H9 (cell line): ENCODE data around the gene YAP1. TPM values are rescaled to one million over a fixed set of nuclear protein-coding genes. Genes with fewer than 3 reads are reported as not detected.

Source experiments
- DNase-seq: peaks from one replicate; pipeline ENCODE4 v3.0.0-alpha.2; 2017
- H2AFZ ChIP-seq: one replicate; pipeline ENCODE4 v1.6.1; 2013; ENCODE audit warnings: mild to moderate bottlenecking, low read length, control low read depth, moderate library complexity
- H2AK5ac ChIP-seq: 2 replicates; pipeline ENCODE4 v1.6.1; 2013; ENCODE audit warnings: low read length, control low read depth, mixed read lengths; ENCODE audit not compliant: insufficient read length
- H2BK120ac ChIP-seq: one replicate; pipeline ENCODE4 v1.6.1; 2013; ENCODE audit warnings: low read depth, mild to moderate bottlenecking, low read length, control low read depth, inconsistent platforms; ENCODE audit not compliant: poor library complexity, severe bottlenecking
- H2BK12ac ChIP-seq: 2 replicates; pipeline ENCODE4 v1.6.1; 2013; ENCODE audit warnings: low read length, control low read depth, mixed read lengths, low read depth; ENCODE audit not compliant: insufficient read length
- H2BK15ac ChIP-seq: 2 replicates; pipeline ENCODE4 v1.6.1; 2013; ENCODE audit warnings: low read depth, low read length, control low read depth
- H2BK20ac ChIP-seq: one replicate; pipeline ENCODE4 v1.6.1; 2013; ENCODE audit warnings: low read depth, mild to moderate bottlenecking, low read length, control low read depth, inconsistent platforms; ENCODE audit not compliant: poor library complexity, severe bottlenecking
- H2BK5ac ChIP-seq: 2 replicates; pipeline ENCODE4 v1.6.1; 2013; ENCODE audit warnings: low read length, control low read depth, mixed read lengths; ENCODE audit not compliant: insufficient read length
- H3K14ac ChIP-seq: 2 replicates; pipeline ENCODE4 v1.6.1; 2013; ENCODE audit warnings: low read length, control low read depth; ENCODE audit not compliant: insufficient read depth
- H3K18ac ChIP-seq: 2 replicates; pipeline ENCODE4 v1.6.1; 2013; ENCODE audit warnings: low read depth, mild to moderate bottlenecking, mixed read lengths, low read length, control low read depth; ENCODE audit not compliant: insufficient read length
- H3K23ac ChIP-seq: 2 replicates; pipeline ENCODE4 v1.6.1; 2013; ENCODE audit warnings: low read length, control low read depth, mixed read lengths, low read depth; ENCODE audit not compliant: insufficient read length
- H3K23me2 ChIP-seq: 2 replicates; pipeline ENCODE4 v1.6.1; 2013; ENCODE audit warnings: low read depth, mild to moderate bottlenecking, mixed read lengths, low read length, control low read depth; ENCODE audit not compliant: insufficient read length, poor library complexity, severe bottlenecking
- H3K27ac ChIP-seq: 2 replicates; pipeline ENCODE4 v1.5.1; 2013; ENCODE audit warnings: low read length, control low read depth, mixed read lengths, low read depth; ENCODE audit not compliant: insufficient read length
- H3K27me3 ChIP-seq: 2 replicates; pipeline ENCODE4 v1.6.1; 2013; ENCODE audit warnings: low read length, control low read depth, inconsistent platforms; ENCODE audit not compliant: insufficient read depth
- H3K4ac ChIP-seq: 2 replicates; pipeline ENCODE4 v1.6.1; 2013; ENCODE audit warnings: low read depth, mild to moderate bottlenecking, control low read depth, inconsistent platforms, low read length, moderate library complexity
- H3K4me1 ChIP-seq: 2 replicates; pipeline ENCODE4 v1.6.1; 2013; ENCODE audit warnings: low read length, control low read depth, inconsistent platforms; ENCODE audit not compliant: insufficient read depth
- H3K4me2 ChIP-seq: 2 replicates; pipeline ENCODE4 v1.6.1; 2013; ENCODE audit warnings: low read length, control low read depth, mixed read lengths; ENCODE audit not compliant: insufficient read length, insufficient read depth
- H3K56ac ChIP-seq: 2 replicates; pipeline ENCODE4 v1.6.1; 2013; ENCODE audit warnings: low read depth, mild to moderate bottlenecking, mixed read lengths, low read length, control low read depth; ENCODE audit not compliant: insufficient read length
- H3K79me1 ChIP-seq: 2 replicates; pipeline ENCODE4 v1.6.1; 2013; ENCODE audit warnings: low read depth, mild to moderate bottlenecking, moderate library complexity, low read length, control low read depth, inconsistent platforms; ENCODE audit not compliant: insufficient read depth, poor library complexity, severe bottlenecking
- H3K79me2 ChIP-seq: 2 replicates; pipeline ENCODE4 v1.6.1; 2013; ENCODE audit warnings: low read length, control low read depth, inconsistent platforms; ENCODE audit not compliant: insufficient read depth
- H3K9ac ChIP-seq: 2 replicates; pipeline ENCODE4 v1.6.1; 2013; ENCODE audit warnings: low read length, control low read depth, mixed read lengths; ENCODE audit not compliant: insufficient read length; ENCODE audit errors: extremely low read depth
- H3K9me3 ChIP-seq: one replicate; pipeline ENCODE4 v1.6.1; 2013; ENCODE audit warnings: low read depth, low read length, inconsistent platforms; ENCODE audit not compliant: control insufficient read depth
- H3T11ph ChIP-seq: one replicate; pipeline ENCODE4 v1.6.1; 2013; ENCODE audit warnings: mild to moderate bottlenecking, low read length, control low read depth, inconsistent platforms
- H4K20me1 ChIP-seq: one replicate; pipeline ENCODE4 v1.6.1; 2013; ENCODE audit not compliant: control insufficient read depth, insufficient read length, insufficient read depth
- H4K5ac ChIP-seq: 2 replicates; pipeline ENCODE4 v1.6.1; 2013; ENCODE audit warnings: low read depth, mild to moderate bottlenecking, mixed read lengths, low read length, control low read depth; ENCODE audit not compliant: insufficient read length
- H4K8ac ChIP-seq: replicated peaks from 2 replicates; pipeline ENCODE4 v1.6.1; 2013; ENCODE audit warnings: low read length, control low read depth, mixed read lengths, low read depth; ENCODE audit not compliant: insufficient read length
- H4K91ac ChIP-seq: 2 replicates; pipeline ENCODE4 v1.6.1; 2013; ENCODE audit warnings: low read depth, mild to moderate bottlenecking, moderate library complexity, mixed read lengths, low read length, control low read depth; ENCODE audit not compliant: insufficient read length
- H3K27ac Mint-ChIP-seq, 3 experiments: 2 replicates in 2 of 3; 3 replicates in 1 of 3; pipeline ENCODE4 v1.8.0; 2020 to 2021; ENCODE audit warnings: mixed read lengths in 3 of 3, mild to moderate bottlenecking in 1 of 3, moderate library complexity in 1 of 3
- H3K27me3 Mint-ChIP-seq: 2 replicates; pipeline ENCODE4 v1.8.0; 2021; ENCODE audit warnings: low read depth, mild to moderate bottlenecking, moderate library complexity, mixed read lengths
- H3K36me3 Mint-ChIP-seq, 3 experiments: 2 replicates in 2 of 3; 3 replicates in 1 of 3; pipeline ENCODE4 v1.8.0; 2020 to 2021; ENCODE audit warnings: low read depth in 3 of 3, mixed read lengths in 3 of 3; ENCODE audit not compliant: insufficient read depth in 1 of 3
- H3K4me1 Mint-ChIP-seq, 2 experiments: 2 replicates each; pipeline ENCODE4 v1.8.0; 2020; ENCODE audit warnings: mixed read lengths in 2 of 2
- H3K4me3 Mint-ChIP-seq, 2 experiments: 2 replicates in 1 of 2; 3 replicates in 1 of 2; pipeline ENCODE4 v1.8.0; 2020 to 2021; ENCODE audit warnings: mild to moderate bottlenecking in 2 of 2, mixed read lengths in 2 of 2, moderate library complexity in 1 of 2
- H3K9me3 Mint-ChIP-seq, 2 experiments: 2 replicates in 1 of 2; 3 replicates in 1 of 2; pipeline ENCODE4 v1.8.0; 2020; ENCODE audit warnings: mild to moderate bottlenecking in 2 of 2, mixed read lengths in 2 of 2, moderate library complexity in 1 of 2
- CTCF ChIP-seq: fragments of 200-600 bp; sonication (generic); conservative IDR thresholded peaks from 3 replicates; pipeline ENCODE4 v1.8.0; 2021; ENCODE audit warnings: antibody characterized with exemption, mild to moderate bottlenecking
- WGBS: extraction: QIAGEN DNeasy Blood & Tissue Kit; methylation state at CpG from one replicate; pipeline ENCODE4 v1.1.7; 2013; ENCODE audit warnings: missing lambda C conversion rate, low lambda C conversion rate, mixed read lengths; ENCODE audit not compliant: insufficient read length; ENCODE audit errors: extremely low coverage; 5-methylcytosine and 5-hydroxymethylcytosine counted together
- total RNA-seq: library from RNA; stranded (reverse); gene quantifications from 2 replicates; pipeline ENCODE4 v1.2.1, GENCODE V29; 2021

Gene YAP1
- total RNA-seq, 1 experiment from 2014 or later, result 124 TPM

DNA sequence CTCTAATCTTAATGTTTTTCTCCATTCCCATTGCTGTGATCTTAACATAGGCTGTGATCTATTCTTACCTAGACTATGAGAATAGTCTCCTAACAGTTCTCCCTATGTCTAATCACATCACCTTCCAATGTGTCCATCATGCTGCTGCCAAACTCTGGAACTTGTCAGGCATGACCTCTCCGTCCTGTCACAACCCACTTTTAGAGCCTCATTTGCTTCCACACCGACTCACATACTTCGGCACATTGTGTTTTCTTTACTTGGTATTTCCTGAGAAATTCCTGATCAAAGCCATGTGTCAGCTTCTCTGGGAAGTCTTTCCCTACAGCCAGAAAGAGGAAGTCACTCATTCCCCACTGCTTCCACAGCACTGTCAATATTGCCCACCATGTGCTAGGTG, 166.5 kb downstream of the YAP1 start:
- H4K91ac ChIP-seq, result no peak overlapping the region
- no peak overlapping the region for H3K23ac ChIP-seq
- H3K79me1 ChIP-seq, result no peaks in the 10 kb centered on the region
- H3K4me2 ChIP-seq, result no peak overlapping the region
- H3K56ac ChIP-seq, result no peak overlapping the region
- no peak overlapping the region for H3K18ac ChIP-seq
- no peak overlapping the region for H2BK5ac ChIP-seq
- H3K27me3 ChIP-seq, result no peaks in the 10 kb centered on the region
- no peaks in the 10 kb centered on the region for H3K27me3 Mint-ChIP-seq
- H3K27ac ChIP-seq, result no peak overlapping the region
- H3K23me2 ChIP-seq, result no peaks in the 10 kb centered on the region
- no peak overlapping the region for H3K4me3 Mint-ChIP-seq
- TF ChIP-seq CTCF, result no peak
- no peaks in the 10 kb centered on the region for H3K9me3 ChIP-seq
- DNase-seq, result no peak
- no peak overlapping the region for H2AK5ac ChIP-seq
- peaks cover 34 to 37% of the 10 kb centered on the region in 2 experiments for H3K4me1 Mint-ChIP-seq
- H3K27ac Mint-ChIP-seq, result no peak overlapping the region; a peak in 1 of 7 replicates
- peaks cover 3% of the 10 kb centered on the region; the same call in 1 of the 2 replicates for H3K4me1 ChIP-seq
- WGBS, result no CpG with 5 or more reads among the region's 3 CpGs
- no peak overlapping the region for H4K8ac ChIP-seq
- H3K79me2 ChIP-seq, result no peaks in the 10 kb centered on the region
- H2AFZ ChIP-seq, result peak overlapping the region; percentile 23
- H3K9ac ChIP-seq, result no peak overlapping the region
- peaks cover 0 to 14% (median 0%) of the 10 kb centered on the region in 3 experiments; a peak in 2 of 7 replicates for H3K36me3 Mint-ChIP-seq
- H3K14ac ChIP-seq, result no peak overlapping the region
- H4K20me1 ChIP-seq, result no peaks in the 10 kb centered on the region
- H4K5ac ChIP-seq, result no peak overlapping the region
- H3K4ac ChIP-seq, result no peak overlapping the region
- H2BK15ac ChIP-seq, result no peak overlapping the region
- H3T11ph ChIP-seq, result no peak overlapping the region
- H3K9me3 Mint-ChIP-seq, result peaks cover 3 to 5% of the 10 kb centered on the region in 2 experiments; a peak in 1 of 5 replicates
- H2BK120ac ChIP-seq, result no peak overlapping the region
- H2BK20ac ChIP-seq, result no peak overlapping the region
- H2BK12ac ChIP-seq, result no peak overlapping the region
